ENCODE data around the gene PADI1.
A peak's percentile ranks its signal among the peaks of the same experiment; 100 is the strongest.

The PADI1 gene

GRCh38 chr1:17217607-17218006, 12.7 kb downstream of the PADI1 start:
- peaks cover 1% of the 10 kb centered on the region for H3K4me1 ChIP-seq (ENCODE audit: control insufficient read depth, insufficient read depth, low read length)
- no peak overlapping the region for H3K4me3 ChIP-seq (ENCODE audit: low read depth, low read length)
- H3K9me3 ChIP-seq (ENCODE audit: control insufficient read depth, insufficient read depth, low read depth, low read length) = no peaks in the 10 kb centered on the region
- POLR2A ChIA-PET = no interaction called here
- H3K27ac ChIP-seq (ENCODE audit: extremely low read depth, low read depth, low read length) = no peak overlapping the region
- TF ChIP-seq ZNF558 (tag by site-specific recombination; IDR thresholded peaks at IDR 0.05) = no peak
- TF ChIP-seq SETDB1 (IDR thresholded peaks at IDR 0.05; ENCODE audit: insufficient read length, low read length) = no peak
- no peak for TF ChIP-seq PBX3 (CRISPR knock-in tag; IDR thresholded peaks at IDR 0.05)
- TF ChIP-seq ZNF837 (tag by site-specific recombination; IDR thresholded peaks at IDR 0.05) = no peak
- no peak for TF ChIP-seq ZNF10 (tag by site-specific recombination; IDR thresholded peaks at IDR 0.05)
- no peak for TF ChIP-seq ZNF514 (tag by site-specific recombination; IDR thresholded peaks at IDR 0.05)
- no peak for TF ChIP-seq KLF1 (tag by site-specific recombination; IDR thresholded peaks at IDR 0.05)
- no peak for TF ChIP-seq ZNF501 (tag by site-specific recombination; IDR thresholded peaks at IDR 0.05)
- TF ChIP-seq ZNF292 (tag by site-specific recombination; IDR thresholded peaks at IDR 0.05; ENCODE audit: borderline replicate concordance, low read depth) = no peak
- TF ChIP-seq ZEB2 (tag by site-specific recombination; IDR thresholded peaks at IDR 0.05) = no peak
- TF ChIP-seq ZNF707 (tag by site-specific recombination; IDR thresholded peaks at IDR 0.05) = no peak
- no peak for TF ChIP-seq ZBTB1 (tag by site-specific recombination; IDR thresholded peaks at IDR 0.05)
- no peak for TF ChIP-seq ZNF596 (tag by site-specific recombination; IDR thresholded peaks at IDR 0.05)
- 0 out of 2 replicates have a peak, but pooled peaks have one; percentile 51 for TF ChIP-seq TRIM28 (IDR thresholded peaks at IDR 0.05; ENCODE audit: borderline replicate concordance, low read length)
- TF ChIP-seq SCRT2 (tag by site-specific recombination; IDR thresholded peaks at IDR 0.05) = no peak
- TF ChIP-seq ZNF112 (tag by site-specific recombination; IDR thresholded peaks at IDR 0.05) = peak; percentile 97
- TF ChIP-seq PRDM2 (tag by site-specific recombination; IDR thresholded peaks at IDR 0.05; ENCODE audit: borderline replicate concordance) = no peak
- TF ChIP-seq MZF1 (tag by site-specific recombination; IDR thresholded peaks at IDR 0.05; ENCODE audit: borderline replicate concordance) = no peak
- TF ChIP-seq KLF8 (tag by site-specific recombination; IDR thresholded peaks at IDR 0.05) = no peak
- no peak for TF ChIP-seq ZNF391 (tag by site-specific recombination; IDR thresholded peaks at IDR 0.05; ENCODE audit: borderline replicate concordance, low read depth)
- no peak for TF ChIP-seq ZNF658 (tag by site-specific recombination; IDR thresholded peaks at IDR 0.05)
- no peak for TF ChIP-seq WT1 (tag by site-specific recombination; IDR thresholded peaks at IDR 0.05)
- 0 out of 2 replicates have a peak, but pooled peaks have one; percentile 30 for TF ChIP-seq ZNF157 (tag by site-specific recombination; IDR thresholded peaks at IDR 0.05)
- TF ChIP-seq ZNF792 (tag by site-specific recombination; IDR thresholded peaks at IDR 0.05) = no peak
- no peak for TF ChIP-seq ZNF302 (tag by site-specific recombination; IDR thresholded peaks at IDR 0.05; ENCODE audit: low read depth)
- no peak for TF ChIP-seq ZBTB8A (tag by site-specific recombination; IDR thresholded peaks at IDR 0.05)
- TF ChIP-seq ZNF311 (tag by site-specific recombination; IDR thresholded peaks at IDR 0.05; ENCODE audit: borderline replicate concordance) = no peak
- no peaks in the 10 kb centered on the region for H3K36me3 ChIP-seq (ENCODE audit: control insufficient read depth in 2 of 2, insufficient read depth in 1 of 2, low read length in 2 of 2)
- CTCF ChIA-PET = no interaction called here

All from HEK293 (cell line).